ENCODE data around the gene PCNX1. TPM values are rescaled to one million over a fixed set of nuclear protein-coding genes. Genes with fewer than 3 reads are reported as not detected.
"Not testable (repeated sequence)": the region's sequence is repeated elsewhere in the genome, so short reads cannot be mapped to it uniquely, and the experiment has no call there.

The PCNX1 gene
- total RNA-seq, result 56.4 and 65.8 TPM in 2 replicates
- long read RNA-seq, partial matches to known transcripts, result 12 of 21 reads
- long read RNA-seq, other reads (novel, unspliced or antisense), result 9 of 21 reads

DNA sequence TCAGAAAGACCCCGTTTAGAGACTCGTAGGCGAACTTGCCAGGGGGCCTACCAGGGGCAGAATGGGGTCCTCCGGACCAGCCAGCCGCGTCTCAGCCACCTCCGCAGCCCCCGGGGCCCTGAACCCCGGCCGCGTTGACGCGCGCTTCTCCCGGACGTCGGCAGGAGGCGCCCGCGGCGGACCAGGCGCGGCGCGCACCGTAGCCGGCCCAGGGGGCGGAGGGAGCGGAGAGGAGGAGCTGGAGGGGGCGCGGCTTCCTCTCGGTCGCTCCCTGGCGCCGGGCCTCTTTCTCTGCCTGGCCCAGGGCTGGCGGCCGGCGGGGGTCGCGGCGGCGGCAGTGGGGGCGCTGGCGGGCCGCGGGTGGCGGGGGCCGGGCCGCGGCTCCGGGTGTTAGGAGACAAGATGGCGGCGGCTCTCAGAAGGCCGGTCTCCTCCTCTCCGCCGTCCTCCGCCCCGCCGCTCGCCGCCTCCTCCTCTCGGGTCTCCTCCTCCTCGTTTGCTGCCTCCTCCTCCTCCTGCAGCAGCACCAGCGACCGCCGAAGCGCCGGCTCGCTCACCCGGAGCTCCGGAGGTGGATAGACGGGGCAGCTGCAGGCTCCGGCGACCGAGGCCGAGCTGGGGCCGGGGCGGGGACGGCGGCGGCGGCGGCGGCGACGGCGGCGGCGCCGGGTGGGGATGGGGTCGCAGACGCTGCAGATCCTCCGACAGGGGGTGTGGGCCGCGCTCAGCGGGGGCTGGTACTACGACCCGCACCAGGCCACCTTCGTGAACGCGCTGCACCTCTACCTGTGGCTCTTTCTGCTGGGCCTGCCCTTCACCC is at the start of gene PCNX1:
Gene PCNX1 (plus strand): TSS at position 284 of the 820 bp plus-strand sequence. CDS start 392 bp downstream, at position 676.
- peak within 1 kb of the TSS; percentile 89 for H3K27ac Mint-ChIP-seq

DNA sequence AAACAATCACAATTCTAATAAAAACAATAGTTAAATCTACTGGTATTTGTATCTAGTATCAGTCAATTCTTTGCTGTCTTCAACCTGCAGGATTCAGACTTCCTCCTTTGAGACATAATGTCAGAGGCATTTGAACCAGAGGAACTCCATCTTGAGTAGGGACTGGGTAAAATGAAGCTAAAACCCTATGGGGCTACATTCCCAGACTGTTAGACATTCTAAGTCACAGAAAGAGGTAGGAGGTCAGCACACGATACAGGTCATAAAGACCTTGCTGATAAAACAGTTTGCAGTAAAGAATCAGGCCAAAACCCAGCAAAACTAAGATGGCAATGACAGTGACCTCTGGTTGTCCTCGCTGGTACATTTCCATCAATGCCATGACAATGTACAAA is 49.8 kb upstream of the PCNX1 start:
- Mint-ChIP-seq H3K27ac (no peak overlapping the region), H3K4me1 (ENCODE audit: low read depth) (no peaks in the 10 kb centered on the region), H3K4me3 (ENCODE audit: low read depth) (no peak overlapping the region), H3K27me3 (peaks cover 9% of the 10 kb centered on the region), H3K36me3 (ENCODE audit: insufficient read depth) (no peaks in the 10 kb centered on the region), H3K9me3 (ENCODE audit: low read depth) (no peaks in the 10 kb centered on the region)
- TF ChIP-seq, protein P1, sequence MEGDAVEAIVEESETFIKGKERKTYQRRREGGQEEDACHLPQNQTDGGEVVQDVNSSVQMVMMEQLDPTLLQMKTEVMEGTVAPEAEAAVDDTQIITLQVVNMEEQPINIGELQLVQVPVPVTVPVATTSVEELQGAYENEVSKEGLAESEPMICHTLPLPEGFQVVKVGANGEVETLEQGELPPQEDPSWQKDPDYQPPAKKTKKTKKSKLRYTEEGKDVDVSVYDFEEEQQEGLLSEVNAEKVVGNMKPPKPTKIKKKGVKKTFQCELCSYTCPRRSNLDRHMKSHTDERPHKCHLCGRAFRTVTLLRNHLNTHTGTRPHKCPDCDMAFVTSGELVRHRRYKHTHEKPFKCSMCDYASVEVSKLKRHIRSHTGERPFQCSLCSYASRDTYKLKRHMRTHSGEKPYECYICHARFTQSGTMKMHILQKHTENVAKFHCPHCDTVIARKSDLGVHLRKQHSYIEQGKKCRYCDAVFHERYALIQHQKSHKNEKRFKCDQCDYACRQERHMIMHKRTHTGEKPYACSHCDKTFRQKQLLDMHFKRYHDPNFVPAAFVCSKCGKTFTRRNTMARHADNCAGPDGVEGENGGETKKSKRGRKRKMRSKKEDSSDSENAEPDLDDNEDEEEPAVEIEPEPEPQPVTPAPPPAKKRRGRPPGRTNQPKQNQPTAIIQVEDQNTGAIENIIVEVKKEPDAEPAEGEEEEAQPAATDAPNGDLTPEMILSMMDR (IDR thresholded peaks at IDR 0.05; ENCODE audit: unreplicated experiment), result no peak
- no peak for DNase-seq (ENCODE audit: low spot score, unreplicated experiment)

More for the DNA sequence above, at the start of gene PCNX1:
- TF ChIP-seq, protein P1 (IDR thresholded peaks at IDR 0.05; ENCODE audit: unreplicated experiment), result peak; percentile 77
- DNase-seq (ENCODE audit: low spot score, unreplicated experiment), result peak; percentile 88
- peak within 1 kb of the TSS; percentile 95 for H3K4me3 Mint-ChIP-seq (ENCODE audit: low read depth)
- peaks cover 4% of the 10 kb centered on the region for H3K27me3 Mint-ChIP-seq
- H3K36me3 Mint-ChIP-seq (ENCODE audit: insufficient read depth), result no peaks in the 10 kb centered on the region
- peaks cover 33% of the 10 kb centered on the region for H3K4me1 Mint-ChIP-seq (ENCODE audit: low read depth)
- no peaks in the 10 kb centered on the region for H3K9me3 Mint-ChIP-seq (ENCODE audit: low read depth)

DNA sequence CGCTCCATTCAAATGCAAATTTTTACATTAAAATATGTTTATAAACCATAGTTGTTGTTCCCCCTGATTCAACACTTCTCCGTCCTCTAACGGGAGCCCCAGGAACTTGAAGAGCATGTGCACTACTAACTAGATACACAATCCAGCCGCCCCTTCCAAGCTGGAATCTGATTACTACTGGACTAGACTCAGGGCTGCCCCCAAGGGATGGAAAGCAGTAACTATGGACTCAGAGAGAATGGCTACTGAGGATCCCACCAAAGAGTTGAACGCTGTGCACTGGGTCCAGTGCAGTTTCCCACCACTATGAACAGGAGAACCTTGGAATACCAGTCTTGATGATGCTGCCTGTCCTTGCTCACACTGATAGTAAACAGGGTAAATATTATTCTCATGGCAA is 48.6 kb upstream of the PCNX1 start:
- peaks cover 9% of the 10 kb centered on the region for H3K27me3 Mint-ChIP-seq
- H3K9me3 Mint-ChIP-seq (ENCODE audit: low read depth), result no peaks in the 10 kb centered on the region
- no peak for DNase-seq (ENCODE audit: low spot score, unreplicated experiment)
- no peak overlapping the region for H3K4me3 Mint-ChIP-seq (ENCODE audit: low read depth)
- no peaks in the 10 kb centered on the region for H3K36me3 Mint-ChIP-seq (ENCODE audit: insufficient read depth)
- TF ChIP-seq, protein P1 (IDR thresholded peaks at IDR 0.05; ENCODE audit: unreplicated experiment), result no peak
- no peaks in the 10 kb centered on the region for H3K4me1 Mint-ChIP-seq (ENCODE audit: low read depth)
- H3K27ac Mint-ChIP-seq, result no peak overlapping the region

DNA sequence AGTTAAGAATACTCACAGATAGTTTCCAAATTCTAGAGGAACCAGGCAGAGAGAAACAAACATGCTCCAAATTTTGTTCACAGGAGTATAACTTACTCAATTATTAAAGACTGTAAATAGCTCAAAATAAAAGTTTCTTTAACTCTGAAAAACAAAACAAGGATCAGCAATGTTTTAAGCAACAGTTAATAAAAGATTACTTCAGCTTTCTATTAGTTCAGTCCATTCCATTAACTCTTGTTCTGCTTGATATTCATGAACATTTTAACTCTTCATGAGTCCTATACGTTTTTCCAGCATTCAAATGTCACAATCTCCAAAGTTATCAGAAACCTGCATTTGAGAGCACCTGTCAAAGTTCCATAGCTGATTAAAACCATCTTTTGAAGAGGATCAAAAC is 40.3 kb upstream of the PCNX1 start:
- H3K27ac Mint-ChIP-seq; H3K4me3 Mint-ChIP-seq (ENCODE audit: low read depth); H3K27me3 Mint-ChIP-seq; H3K36me3 Mint-ChIP-seq (ENCODE audit: insufficient read depth); H3K4me1 Mint-ChIP-seq (ENCODE audit: low read depth); DNase-seq (ENCODE audit: low spot score, unreplicated experiment): not testable (repeated sequence)
- peaks cover 21% of the 10 kb centered on the region for H3K9me3 Mint-ChIP-seq (ENCODE audit: low read depth)

DNA sequence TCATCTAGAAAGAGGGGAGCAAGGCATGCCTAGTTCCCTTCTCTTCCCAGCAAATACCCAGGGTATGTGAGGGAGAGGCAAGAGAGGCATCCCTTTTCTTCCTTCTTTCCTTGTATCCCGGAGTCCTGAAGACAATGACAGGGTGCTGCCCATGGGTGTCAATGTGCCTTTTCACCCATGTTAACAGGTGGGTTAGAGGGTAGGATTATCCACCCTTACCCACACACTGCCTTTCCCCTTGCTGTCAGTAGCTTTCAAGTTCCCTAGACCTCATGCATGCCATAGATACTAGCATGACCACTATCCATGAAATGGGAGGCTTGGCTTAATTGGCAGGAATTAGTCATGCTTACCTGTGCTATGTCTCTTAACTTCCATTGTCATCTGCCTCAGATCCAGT is 36.3 kb upstream of the PCNX1 start:
- peaks cover 20% of the 10 kb centered on the region for H3K9me3 Mint-ChIP-seq (ENCODE audit: low read depth)
- TF ChIP-seq, protein P1 (IDR thresholded peaks at IDR 0.05; ENCODE audit: unreplicated experiment), result no peak
- H3K27ac Mint-ChIP-seq, result no peak overlapping the region
- H3K36me3 Mint-ChIP-seq (ENCODE audit: insufficient read depth), result peaks cover 2% of the 10 kb centered on the region
- H3K27me3 Mint-ChIP-seq, result no peaks in the 10 kb centered on the region
- H3K4me1 Mint-ChIP-seq (ENCODE audit: low read depth), result no peaks in the 10 kb centered on the region
- DNase-seq (ENCODE audit: low spot score, unreplicated experiment), result no peak
- H3K4me3 Mint-ChIP-seq (ENCODE audit: low read depth), result no peak overlapping the region

All from progenitor cell of endocrine pancreas (in vitro differentiated cells).